Measurements from ENCODE around the gene ATP7A. TPM values are rescaled to one million over a fixed set of nuclear protein-coding genes. Genes with fewer than 3 reads are reported as not detected.

Gene ATP7A
- total and polyA plus RNA-seq, 2 donors (not counting 1 experiment from before 2014, with no cell fraction given) = 2.7 to 12.4 TPM

DNA sequence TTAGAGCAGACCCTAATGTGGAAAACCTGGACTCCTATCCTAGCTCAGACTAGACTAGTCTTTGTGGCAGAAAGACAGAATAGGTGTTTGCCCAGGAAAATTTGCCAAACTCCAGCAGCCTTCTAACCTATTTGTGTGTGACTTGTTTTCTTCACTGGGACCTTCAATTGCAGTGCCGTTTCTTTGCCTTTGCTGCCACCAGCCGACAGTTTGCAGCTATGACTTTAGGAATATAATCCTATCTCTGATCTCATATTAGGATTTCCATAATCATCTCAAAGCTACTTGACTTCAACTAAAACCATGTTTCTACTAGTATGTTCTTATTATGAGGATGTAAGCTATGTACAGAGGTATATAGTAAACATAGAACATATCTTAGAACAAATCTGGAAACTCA, 119.2 kb downstream of the ATP7A start:
- Mint-ChIP-seq H3K4me1 (no peaks in the 10 kb centered on the region), H3K27me3 (no peaks in the 10 kb centered on the region), H3K9me3 (ENCODE audit: insufficient read depth) (no peaks in the 10 kb centered on the region), H3K27ac (no peak overlapping the region), H3K4me3 (no peak overlapping the region)
- Histone ChIP-seq H2AFZ (ENCODE audit: insufficient read depth, low read depth, low read length, poor library complexity, severe bottlenecking) (no peak overlapping the region), H4K20me1 (ENCODE audit: control insufficient read depth, insufficient read depth, low read length, poor library complexity, severe bottlenecking) (no peaks in the 10 kb centered on the region), H3K4me1 (ENCODE audit: control insufficient read depth in 2 of 2, insufficient read depth in 2 of 2, low read length in 2 of 2) (no peaks in the 10 kb centered on the region), H3K36me3 (replicated peaks in 1 of 2; ENCODE audit: control extremely low read depth in 1 of 2, control insufficient read depth in 1 of 2, extremely low read depth in 1 of 2, insufficient read depth in 2 of 2, low read length in 1 of 2) (no peaks in the 10 kb centered on the region), H3K9me3 (ENCODE audit: control extremely low read depth in 1 of 3, control insufficient read depth in 2 of 3, insufficient read depth in 1 of 3, low read length in 2 of 3) (no peaks in the 10 kb centered on the region), H3K4me3 (ENCODE audit: control extremely low read depth in 1 of 5, extremely low read depth in 1 of 5, insufficient read depth in 1 of 5, low read depth in 2 of 5, low read length in 4 of 5) (no peak overlapping the region), H3K27ac (ENCODE audit: low read length in 2 of 2) (no peak overlapping the region), H3K79me2 (ENCODE audit: control insufficient read depth, insufficient read depth, low read length) (no peaks in the 10 kb centered on the region), H3K9ac (ENCODE audit: low read length) (no peak overlapping the region), H3K27me3 (replicated peaks in 1 of 4; ENCODE audit: control extremely low read depth in 1 of 4, control insufficient read depth in 3 of 4, insufficient read depth in 4 of 4, low read length in 3 of 4) (no peaks in the 10 kb centered on the region), H3K4me2 (replicated peaks; ENCODE audit: low read depth, low read length, poor library complexity, severe bottlenecking) (no peak overlapping the region)
- CTCF ChIA-PET = interaction anchor here (1.5 kb wide), 1 partner anchor 144 kb away, joined by 3 read pairs; no protein-coding TSS in a partner anchor
- DNase-seq (peak; percentile 10), ATAC-seq (ENCODE audit: low read depth) (no peak)
- TF ChIP-seq EZH2 (IDR thresholded peaks at IDR 0.05; ENCODE audit: borderline replicate concordance, insufficient read depth, low read depth, low read length, poor library complexity, severe bottlenecking) = no peak
- TF ChIP-seq, protein P1, sequence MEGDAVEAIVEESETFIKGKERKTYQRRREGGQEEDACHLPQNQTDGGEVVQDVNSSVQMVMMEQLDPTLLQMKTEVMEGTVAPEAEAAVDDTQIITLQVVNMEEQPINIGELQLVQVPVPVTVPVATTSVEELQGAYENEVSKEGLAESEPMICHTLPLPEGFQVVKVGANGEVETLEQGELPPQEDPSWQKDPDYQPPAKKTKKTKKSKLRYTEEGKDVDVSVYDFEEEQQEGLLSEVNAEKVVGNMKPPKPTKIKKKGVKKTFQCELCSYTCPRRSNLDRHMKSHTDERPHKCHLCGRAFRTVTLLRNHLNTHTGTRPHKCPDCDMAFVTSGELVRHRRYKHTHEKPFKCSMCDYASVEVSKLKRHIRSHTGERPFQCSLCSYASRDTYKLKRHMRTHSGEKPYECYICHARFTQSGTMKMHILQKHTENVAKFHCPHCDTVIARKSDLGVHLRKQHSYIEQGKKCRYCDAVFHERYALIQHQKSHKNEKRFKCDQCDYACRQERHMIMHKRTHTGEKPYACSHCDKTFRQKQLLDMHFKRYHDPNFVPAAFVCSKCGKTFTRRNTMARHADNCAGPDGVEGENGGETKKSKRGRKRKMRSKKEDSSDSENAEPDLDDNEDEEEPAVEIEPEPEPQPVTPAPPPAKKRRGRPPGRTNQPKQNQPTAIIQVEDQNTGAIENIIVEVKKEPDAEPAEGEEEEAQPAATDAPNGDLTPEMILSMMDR (IDR thresholded peaks at IDR 0.05) = no peak
- POLR2A ChIA-PET = no interaction called here
- no CpG with 5 or more reads among the region's 2 CpGs for WGBS (ENCODE audit: insufficient coverage)
- intact Hi-C loops (cut with micrococcal nuclease) = no loop called here

DNA sequence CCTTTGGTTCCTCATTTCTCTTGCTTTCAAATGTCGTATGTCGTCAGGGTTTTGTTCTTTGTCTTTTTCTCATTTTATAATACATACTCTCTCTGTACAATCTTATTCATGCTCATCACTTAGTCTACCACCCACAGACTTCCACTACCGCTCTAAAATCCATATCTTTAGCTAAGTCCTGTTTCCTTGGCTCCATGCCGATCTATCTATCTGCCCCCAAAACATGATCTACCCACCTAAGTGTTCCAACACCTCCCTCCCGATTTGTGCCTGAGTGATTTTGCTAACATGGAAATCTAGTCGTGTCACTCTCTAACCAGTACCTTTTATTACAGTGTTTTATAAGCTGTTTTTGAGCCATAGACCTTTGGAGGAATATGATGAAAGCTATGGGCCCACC, 124.6 kb downstream of the ATP7A start:
- CTCF ChIA-PET = interaction anchor here (1.7 kb wide), 1 partner anchor 10 kb away, joined by 8 read pairs; no protein-coding TSS in a partner anchor
- H3K4me1 ChIP-seq (ENCODE audit: control insufficient read depth in 2 of 2, insufficient read depth in 2 of 2, low read length in 2 of 2) = no peaks in the 10 kb centered on the region
- Mint-ChIP-seq H3K4me3 (no peak overlapping the region), H3K27me3 (no peaks in the 10 kb centered on the region), H3K9me3 (ENCODE audit: insufficient read depth) (no peaks in the 10 kb centered on the region), H3K27ac (no peak overlapping the region), H3K4me1 (no peaks in the 10 kb centered on the region)
- H3K36me3 ChIP-seq (replicated peaks in 1 of 2; ENCODE audit: control extremely low read depth in 1 of 2, control insufficient read depth in 1 of 2, extremely low read depth in 1 of 2, insufficient read depth in 2 of 2, low read length in 1 of 2) = no peaks in the 10 kb centered on the region
- no peak overlapping the region for H3K4me3 ChIP-seq (ENCODE audit: control extremely low read depth in 1 of 5, extremely low read depth in 1 of 5, insufficient read depth in 1 of 5, low read depth in 2 of 5, low read length in 4 of 5)
- no peak overlapping the region for H3K4me2 ChIP-seq (replicated peaks; ENCODE audit: low read depth, low read length, poor library complexity, severe bottlenecking)
- no peaks in the 10 kb centered on the region for H3K9me3 ChIP-seq (ENCODE audit: control extremely low read depth in 1 of 3, control insufficient read depth in 2 of 3, insufficient read depth in 1 of 3, low read length in 2 of 3)
- WGBS (ENCODE audit: insufficient coverage) = no CpG with 5 or more reads among the region's 6 CpGs
- TF ChIP-seq, protein P1 (IDR thresholded peaks at IDR 0.05) = no peak
- TF ChIP-seq EZH2 (IDR thresholded peaks at IDR 0.05; ENCODE audit: borderline replicate concordance, insufficient read depth, low read depth, low read length, poor library complexity, severe bottlenecking) = no peak
- ATAC-seq (ENCODE audit: low read depth) (no peak), DNase-seq (no peak)
- H4K20me1 ChIP-seq (ENCODE audit: control insufficient read depth, insufficient read depth, low read length, poor library complexity, severe bottlenecking) = no peaks in the 10 kb centered on the region
- intact Hi-C loops (cut with micrococcal nuclease) = no loop called here
- H3K27ac ChIP-seq (ENCODE audit: low read length in 2 of 2) = no peak overlapping the region
- H3K27me3 ChIP-seq (replicated peaks in 1 of 4; ENCODE audit: control extremely low read depth in 1 of 4, control insufficient read depth in 3 of 4, insufficient read depth in 4 of 4, low read length in 3 of 4) = no peaks in the 10 kb centered on the region
- POLR2A ChIA-PET = no interaction called here
- H3K9ac ChIP-seq (ENCODE audit: low read length) = no peak overlapping the region
- H3K79me2 ChIP-seq (ENCODE audit: control insufficient read depth, insufficient read depth, low read length) = no peaks in the 10 kb centered on the region
- H2AFZ ChIP-seq (ENCODE audit: insufficient read depth, low read depth, low read length, poor library complexity, severe bottlenecking) = no peak overlapping the region

Measured in B cell (primary cell).